ENCODE data around the gene CD74.

The CD74 gene

DNA sequence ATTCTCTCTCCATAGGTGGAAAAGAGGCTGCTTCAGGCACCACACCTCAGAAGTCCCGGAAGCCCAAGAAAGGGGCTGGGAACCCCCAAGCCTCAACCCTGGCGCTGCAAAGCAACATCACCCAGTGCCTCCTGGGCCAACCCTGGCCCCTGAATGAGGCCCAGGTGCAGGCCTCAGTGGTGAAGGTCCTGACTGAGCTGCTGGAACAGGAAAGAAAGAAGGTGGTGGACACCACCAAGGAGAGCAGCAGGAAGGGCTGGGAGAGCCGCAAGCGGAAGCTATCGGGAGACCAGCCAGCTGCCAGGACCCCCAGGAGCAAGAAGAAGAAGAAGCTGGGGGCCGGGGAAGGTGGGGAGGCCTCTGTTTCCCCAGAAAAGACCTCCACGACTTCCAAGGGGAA is 16.4 kb downstream of the CD74 start:
- DNase-seq, result no peak

DNA sequence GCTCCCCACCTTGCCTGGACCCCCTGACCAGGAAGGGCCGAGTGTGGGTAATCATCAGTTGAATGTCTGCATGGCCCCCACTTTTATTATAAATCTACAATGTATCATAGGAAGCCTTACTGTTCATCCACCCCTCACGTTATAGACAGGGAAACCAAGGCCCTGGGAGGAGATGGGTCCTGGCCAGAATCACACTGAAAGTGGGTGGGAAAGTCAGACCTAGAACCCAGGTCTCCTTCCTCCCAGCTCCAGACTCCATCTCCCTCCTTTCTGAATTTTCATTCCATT is 17.1 kb downstream of the CD74 start:
- no peak for DNase-seq

DNA sequence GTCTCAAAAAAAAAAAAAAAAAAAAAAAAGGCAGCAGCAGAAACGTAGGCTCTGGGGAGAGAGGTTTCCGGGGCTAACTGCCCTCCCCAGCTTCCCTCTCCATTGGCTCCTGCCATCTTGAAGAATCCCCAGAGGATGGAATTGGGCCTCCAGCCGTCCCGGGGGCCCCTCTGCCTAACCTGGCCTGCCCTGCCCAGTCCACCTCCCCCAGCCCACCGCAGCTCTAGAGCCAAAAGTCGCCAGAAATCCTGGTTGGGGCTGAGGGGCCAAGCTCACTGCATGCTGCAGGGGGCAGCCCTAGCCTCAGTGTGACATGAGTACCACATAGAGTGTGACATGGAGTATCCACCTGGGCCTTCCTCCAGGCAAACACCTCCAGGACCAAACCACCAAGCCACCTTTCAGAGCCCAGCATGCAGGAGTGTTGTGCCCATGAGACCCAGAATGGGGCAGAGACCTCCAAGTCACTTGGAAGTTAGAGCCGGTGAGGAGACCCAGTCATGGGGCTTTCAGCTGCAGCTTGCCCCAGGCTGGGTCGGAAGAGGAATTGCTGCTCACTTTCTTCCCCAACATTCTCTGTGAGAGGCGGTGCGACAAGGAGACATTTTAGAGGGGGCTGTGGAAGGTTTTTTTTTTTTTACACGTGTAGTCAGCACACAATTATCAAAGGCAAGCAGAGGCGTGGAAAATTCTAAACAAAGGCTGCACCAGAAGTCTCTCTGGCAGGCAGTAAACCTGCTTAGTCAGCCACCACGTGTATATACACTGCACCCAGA is 17.6 kb downstream of the CD74 start:
- no peak for DNase-seq

DNA sequence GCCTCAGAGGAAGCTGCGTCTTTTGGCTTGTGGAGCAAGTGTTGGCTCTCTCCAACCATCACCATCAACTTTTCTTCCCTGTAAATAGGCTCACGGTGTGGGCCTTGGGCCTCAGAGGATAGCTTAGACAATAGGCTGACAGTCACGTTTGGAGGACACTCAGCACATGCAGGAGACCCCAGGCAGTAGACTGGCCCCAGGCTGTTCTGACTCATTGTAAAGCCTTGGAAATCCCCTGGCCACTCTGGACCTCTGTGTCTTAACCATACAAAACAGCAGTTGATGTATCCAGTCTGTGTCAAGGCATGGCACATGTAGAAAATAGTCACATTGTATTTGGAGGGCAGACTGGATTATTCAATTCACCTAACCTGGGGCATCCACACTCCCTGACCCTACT is 18.6 kb downstream of the CD74 start:
- no peak for DNase-seq

DNA sequence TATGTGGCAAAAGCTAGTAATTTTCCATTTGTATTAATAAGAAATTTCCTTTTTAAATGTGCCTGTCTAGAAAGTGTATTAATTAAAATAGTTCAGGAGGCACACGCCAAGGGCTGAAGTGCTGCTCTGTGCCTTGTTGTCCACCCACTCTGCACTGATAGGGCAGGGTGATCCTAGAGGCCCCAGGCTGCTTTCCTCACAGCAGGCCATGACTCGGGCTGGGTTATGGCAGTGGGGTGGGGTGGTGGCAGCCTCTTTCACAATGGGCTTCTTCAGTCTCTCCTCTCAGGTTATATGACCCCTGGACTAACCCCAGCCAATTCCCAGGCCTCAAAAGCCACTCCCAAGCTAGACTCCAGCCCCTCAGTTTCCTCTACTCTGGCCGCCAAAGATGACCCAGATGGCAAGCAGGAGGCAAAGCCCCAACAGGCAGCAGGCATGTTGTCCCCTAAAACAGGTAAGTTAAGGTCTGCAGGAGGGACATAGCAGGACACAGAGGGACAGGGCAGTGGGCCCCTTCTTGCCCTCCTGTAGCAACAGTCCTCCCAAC is 19.5 kb downstream of the CD74 start:
- DNase-seq, result no peak

DNA sequence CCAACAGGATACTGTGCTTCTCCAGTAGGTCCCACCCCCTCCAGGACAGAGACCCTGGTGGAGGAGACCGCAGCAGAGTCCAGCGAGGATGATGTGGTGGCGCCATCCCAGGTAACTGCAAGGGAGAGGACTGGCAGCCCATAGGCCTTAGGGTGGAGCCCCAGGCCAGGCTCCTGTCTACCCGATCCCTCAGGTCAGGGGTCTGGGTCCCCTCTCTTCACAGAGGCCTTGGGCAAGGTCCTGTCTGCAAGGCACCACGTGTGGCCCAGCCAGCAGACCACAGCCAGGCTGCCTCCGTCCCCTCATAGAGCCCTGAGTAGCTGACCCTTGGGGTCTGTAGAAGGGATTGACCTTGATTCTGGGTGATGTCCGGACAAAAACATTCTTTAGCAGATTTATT is 20.0 kb downstream of the CD74 start:
- no peak for DNase-seq

DNA sequence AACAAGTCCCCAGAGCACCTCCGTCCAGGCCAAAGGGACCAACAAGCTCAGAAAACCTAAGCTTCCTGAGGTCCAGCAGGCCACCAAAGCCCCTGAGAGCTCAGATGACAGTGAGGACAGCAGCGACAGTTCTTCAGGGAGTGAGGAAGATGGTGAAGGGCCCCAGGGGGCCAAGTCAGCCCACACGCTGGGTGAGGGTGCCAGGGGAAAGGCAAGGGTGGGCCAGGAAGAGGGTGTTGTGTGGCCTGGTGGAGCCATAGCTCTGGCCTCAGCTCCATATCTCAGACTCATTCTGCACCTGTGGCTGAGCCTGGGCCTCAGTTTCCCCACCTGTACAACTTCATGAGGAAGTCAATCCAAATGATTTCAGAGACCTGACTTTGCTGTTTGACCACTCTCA is 20.7 kb downstream of the CD74 start:
- DNase-seq, result no peak

DNA sequence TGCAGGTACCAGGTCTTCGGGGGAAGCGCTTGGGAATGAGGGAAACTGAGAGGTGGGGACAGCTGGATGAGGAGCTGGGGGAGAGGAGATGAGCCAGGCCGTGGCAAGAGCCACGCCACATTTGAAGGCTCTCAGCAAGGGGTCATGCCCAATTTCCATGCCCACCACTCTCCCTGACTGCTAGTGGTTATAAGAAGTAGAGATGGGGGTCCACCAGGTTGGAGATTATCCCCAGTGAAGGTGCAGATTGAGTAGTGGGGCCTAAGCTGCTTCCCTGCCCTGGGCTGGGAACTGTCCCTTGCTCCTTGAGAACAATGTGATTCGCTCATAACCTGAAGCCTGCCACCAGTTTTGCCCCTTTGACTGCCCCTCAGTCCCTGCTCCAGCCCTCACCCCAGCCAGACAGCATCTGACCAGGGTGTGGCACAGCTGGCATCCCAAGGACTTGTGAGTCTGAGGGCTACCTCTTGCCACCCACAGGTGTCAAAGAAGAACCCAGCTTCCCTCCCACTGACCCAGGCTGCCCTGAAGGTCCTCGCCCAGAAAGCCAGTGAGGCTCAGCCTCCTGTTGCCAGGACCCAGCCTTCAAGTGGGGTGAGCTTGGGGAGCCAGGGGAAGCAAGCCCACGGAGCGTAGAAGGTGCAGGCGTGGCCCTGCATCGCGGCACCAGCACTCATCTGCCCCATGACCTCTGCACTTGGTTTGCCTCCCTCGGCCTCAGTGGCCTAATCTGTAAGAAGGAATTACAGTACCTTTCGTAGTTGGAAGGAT is 21.5 kb downstream of the CD74 start:
- no peak for DNase-seq

DNA sequence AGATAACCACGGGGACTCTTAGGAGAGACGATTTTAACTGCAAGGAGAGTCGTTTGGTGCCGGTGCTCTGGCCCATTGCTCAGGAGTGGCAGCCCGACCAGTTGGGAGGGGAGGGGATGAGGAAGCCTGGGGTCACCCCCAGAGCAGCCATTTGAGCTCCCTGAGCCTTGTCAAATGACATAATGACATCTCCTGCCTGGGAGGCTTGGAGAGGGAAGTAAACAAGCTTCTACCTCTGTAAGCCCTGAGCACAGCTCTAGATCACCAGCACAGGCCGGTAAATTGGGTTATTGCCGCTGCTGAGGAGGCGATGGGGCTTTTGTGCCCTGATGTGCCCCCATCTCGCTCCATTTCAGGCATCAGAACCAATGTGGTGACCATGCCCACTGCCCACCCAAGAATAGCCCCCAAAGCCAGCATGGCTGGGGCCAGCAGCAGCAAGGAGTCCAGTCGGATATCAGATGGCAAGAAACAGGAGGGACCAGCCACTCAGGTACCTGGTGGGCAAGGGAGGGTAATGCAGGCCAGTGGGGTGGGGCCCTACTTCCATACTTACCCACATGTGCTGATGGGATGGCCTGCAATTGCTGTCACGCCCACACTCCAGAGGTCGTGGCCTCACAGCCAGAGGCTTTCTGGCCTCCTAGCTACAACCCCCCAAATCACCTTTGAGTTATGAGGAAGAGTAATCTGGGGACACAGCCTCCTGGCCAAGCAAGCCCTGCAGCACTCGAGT is 23.0 kb downstream of the CD74 start:
- DNase-seq, result no peak

DNA sequence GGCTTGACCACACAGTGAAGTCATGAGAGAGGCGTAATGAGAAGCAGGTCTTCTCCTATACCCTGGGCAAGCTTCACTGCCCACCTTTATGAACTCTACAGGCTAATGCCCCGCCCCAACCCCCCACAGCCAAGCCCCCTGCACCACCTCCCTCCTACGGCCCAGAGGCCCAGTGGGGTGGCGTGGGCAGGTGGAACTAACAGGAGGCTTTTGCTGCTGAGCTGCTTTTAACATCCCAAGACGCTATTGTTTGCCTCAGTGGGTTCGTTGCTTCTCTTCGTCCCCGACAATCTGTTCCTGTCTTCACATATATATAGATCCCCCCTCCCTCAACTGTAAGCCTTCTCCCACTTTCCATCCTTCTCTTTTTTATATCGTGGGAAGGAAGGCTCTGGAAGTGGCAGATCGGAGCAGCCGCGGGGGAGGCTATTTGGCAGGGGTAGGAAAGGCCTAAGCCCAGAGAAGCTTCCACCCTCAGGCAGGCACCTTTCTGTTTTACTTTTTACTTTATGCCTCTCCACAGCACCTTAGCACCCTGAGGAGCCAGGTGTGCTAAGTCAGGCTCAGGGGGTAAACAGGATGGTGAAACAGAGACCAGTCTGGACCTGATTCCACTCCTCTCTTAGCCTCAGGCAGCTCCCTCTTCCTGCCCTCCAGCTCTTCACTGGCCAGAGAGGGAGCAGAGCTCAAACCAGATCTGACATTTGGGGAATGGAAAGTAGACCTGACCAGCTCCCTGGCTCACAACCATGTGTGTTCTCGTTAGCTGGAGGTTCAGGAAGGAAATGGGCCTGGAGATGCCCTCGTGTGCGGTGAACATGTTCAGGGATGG is 26.5 kb downstream of the CD74 start:
- DNase-seq, result no peak

DNA sequence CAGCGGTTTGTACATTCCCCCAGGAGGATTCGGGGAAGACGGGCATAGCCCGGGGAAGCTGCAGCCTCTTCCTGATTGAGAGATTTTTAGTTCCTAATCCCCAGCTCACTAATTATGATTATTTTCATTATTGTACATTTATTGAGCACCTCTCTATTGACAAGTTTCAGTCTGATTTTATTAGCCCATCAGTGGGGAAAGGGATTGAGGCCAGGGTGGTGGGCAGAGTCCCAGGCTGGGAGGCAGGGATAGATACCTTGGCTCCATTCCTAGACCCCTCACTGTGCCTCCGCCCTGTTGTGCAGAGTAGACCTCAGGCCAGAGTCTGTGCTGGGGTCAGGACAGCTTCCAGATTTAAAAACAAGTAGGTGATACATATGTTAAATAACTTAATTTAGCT is 28.0 kb downstream of the CD74 start:
- DNase-seq, result no peak

DNA sequence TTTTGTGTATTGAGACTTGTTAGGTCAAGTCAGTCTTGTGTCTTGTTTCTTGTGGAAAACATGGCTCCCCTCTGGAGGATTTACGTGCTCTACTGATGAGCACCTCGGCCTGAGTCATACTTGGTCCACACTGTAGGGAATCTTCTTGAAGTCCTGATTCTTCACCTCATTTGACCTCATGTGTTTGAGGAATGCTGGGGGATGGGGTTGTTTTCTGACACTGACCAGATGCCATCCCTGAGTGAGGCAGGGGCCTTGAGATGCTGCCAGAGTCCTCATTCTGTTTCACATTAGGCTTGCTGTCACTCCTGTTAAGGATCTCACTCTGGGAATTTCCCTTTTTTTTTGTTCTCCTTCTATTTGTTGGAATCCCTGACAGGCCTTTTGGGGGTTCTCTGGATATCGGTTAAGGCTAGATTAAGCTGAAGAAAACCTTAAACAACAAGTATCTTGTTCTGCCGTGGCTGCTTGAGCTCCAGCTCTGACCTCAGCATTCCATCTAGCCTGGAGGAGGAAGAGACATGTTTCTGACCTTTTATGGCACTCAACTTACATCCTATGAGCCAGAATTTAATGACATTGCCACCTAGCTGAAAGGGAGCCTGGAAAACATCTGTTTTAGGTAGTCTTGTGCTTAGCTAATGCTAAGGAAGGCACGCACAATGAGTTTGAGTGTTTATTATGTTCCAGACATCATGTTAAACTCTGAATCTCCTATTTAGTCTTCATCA is 34.6 kb downstream of the CD74 start:
- DNase-seq, result no peak

DNA sequence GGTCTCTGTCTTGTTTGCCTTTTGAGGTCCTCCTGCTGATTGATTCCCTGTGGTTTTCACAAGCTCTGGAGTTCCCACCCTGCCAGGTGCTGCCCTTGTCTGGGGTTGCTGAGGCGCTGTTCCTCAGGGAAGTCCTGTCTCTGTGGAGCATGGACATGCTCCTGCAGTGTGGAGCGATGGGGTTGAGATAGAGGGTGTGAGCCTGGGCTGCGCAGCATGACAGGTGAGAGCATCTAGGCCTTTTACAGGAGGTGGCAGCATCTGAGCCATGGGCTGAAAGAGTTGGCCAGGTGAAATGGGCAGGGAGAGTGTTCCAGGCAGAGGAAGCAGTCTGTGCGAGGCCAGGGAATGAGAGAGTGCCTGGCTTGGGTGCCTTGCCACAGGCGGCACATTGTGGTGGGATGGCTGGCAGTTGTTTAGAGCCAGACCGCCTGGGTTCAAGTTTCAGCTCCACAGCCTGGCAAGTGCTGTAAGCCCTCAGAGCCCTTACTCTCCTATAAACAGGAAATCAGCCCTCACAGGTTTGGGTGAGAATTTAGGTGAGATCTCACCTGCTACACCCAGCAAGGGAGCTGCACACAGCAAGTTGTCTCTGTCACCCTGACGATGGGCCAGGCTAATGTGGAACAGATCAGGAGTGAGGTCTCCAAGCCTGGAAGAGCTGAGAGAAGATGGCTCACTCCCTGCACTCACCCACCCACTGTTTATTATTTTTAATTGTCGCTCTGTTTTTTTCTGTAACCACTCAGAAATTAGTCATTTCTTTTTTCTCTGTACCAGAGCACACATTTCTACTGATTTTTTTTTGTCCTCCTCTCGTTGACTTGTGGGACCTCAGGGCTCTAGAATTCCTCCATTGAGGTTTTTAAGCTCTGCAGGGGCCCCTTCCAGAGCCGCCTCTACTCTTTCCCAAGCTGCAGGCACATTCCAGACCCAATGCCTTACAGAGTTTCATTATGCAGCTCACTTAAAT is 35.6 kb downstream of the CD74 start:
- no peak for DNase-seq

DNA sequence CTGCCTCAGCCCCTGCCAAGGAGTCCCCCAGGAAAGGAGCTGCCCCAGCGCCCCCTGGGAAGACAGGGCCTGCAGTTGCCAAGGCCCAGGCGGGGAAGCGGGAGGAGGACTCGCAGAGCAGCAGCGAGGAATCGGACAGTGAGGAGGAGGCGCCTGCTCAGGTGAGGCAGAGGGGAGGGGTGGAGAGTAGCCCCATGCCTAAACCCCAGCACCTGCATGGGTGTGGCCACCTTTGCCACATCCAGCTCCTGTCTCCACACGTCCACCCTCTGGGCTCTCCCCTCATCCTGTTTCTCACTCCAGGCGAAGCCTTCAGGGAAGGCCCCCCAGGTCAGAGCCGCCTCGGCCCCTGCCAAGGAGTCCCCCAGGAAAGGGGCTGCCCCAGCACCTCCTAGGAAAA is 38.1 kb downstream of the CD74 start:
- DNase-seq, result no peak

DNA sequence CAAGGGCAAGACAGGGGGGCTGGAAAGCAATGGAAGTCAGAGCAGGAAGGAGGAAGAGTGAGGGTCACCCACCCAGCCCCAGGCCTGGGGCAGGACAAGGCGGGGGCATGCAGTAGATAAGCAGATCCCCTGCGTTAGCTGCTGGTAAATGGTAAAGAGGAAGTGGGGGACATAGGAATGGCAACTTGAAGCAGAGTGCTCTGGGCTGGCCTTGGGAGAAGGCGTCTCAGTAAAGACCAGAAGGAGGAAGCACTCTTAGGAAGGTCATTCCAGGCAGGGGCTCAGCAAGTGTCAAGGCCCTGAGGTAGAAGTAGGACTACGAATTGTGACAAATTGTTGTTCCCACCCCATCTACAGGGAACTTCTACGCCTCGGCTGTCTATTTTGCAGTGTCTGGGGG is 40.1 kb downstream of the CD74 start:
- DNase-seq, result no peak

DNA sequence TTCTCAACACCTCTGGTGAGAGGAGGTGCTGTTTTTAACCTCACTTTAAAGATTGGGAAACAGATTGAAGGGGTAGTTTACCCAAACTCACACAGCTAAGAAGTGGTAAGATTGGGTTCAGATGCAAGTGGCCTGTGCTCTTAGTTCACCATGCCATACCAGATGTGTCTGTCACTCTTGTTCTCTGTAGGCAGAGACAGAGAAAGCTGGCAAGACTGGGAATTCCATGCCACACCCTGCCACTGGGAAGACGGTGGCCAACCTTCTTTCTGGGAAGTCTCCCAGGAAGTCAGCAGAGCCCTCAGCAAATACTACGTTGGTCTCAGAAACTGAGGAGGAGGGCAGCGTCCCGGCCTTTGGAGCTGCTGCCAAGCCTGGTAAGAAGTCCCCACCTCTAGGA is 44.2 kb downstream of the CD74 start:
- DNase-seq, result no peak

DNA sequence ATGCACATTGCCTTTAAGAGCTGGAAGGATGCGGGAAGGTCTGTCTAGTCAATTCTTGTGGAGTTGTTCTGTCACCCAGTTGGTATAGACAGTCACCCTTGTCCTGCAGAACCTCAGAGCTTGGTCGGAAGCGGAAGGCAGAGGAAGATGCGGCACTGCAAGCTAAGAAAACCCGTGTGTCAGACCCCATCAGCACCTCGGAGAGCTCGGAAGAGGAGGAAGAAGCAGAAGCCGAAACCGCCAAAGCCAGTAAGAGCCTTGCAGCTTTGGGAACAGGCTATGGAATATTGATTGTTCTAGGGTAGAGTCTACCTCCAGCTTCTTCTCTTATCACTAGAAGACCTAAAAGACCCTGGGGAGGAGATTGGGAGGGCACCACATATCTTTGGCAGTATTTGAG is 48.7 kb downstream of the CD74 start:
- no peak for DNase-seq

DNA sequence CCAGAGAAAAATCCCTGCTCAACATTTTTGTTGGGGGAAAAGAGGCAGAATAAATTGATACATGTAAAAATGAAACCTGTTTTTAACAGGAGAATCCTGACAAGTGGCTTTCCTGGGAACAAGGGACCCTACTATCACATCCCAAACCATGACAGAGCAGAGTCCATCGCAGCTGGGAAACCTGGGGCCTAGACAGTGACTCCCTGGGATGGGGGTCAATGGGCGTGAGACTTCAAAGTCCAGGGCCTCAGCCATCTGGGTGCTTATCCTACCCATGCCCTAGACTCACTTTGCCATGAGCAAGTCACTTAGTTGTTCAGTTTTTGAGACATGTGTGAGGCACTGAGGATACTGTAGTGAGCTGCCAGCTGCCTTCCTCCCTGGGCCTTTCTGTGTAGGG is 49.5 kb downstream of the CD74 start:
- DNase-seq, result no peak

DNA sequence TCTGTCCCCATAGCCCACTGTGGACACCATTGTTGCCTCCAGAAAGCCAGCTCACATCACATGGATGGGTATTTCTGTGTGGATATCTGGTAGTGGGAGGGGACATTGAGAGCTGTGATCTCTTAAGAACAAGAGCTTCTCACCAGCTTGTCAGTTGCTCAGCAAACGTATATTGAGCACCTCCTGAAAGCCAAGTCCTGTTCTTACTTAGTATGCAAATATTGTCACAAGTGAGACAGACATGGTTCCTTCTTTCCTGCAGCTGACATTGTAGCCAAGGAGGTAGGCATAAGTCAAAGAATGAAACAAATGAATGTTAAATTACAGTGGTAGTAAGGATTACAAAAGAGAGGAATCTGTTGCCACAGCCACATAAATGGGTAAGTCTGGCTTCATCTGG is 51.4 kb downstream of the CD74 start:
- no peak for DNase-seq

DNA sequence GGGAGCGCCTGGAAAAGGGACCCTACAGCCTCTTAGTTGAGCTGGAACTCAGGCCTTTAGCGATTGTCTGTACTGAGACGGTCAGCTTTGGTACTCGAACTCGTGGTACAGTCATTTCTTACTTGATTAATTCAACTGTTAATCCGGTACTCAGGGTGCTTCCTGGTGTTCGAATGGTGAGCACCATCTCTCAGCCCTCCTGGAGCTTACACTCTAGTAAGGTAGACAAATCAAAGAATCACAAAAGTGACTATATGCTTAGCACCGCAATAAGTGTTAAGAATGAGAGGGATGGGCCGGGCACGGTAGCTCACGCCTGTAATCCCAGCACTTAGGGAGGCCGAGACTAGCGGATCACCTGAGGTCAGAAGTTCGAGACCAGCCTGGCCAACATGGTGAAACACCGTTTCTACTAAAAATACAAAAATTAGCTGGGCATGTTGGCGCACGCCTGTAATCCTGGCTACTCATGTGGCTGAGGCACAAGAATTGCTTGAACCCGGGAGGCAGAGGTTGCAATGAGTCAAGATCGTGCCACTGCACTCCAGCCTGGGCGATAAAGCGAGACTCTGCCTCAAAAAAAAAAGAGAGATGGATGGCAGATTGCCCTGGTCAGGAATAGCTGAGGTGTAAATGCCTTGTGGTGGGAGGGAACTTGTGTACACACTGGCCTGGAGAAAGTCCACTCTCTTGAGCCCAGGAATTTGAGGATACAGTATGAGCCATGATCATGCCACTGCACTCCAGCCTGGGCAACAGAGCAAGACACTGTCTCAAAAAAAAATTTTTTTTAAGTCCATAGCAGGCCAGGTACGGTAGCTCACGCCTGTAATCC is 54.2 kb downstream of the CD74 start:
- DNase-seq, result no peak

Data from activated CD4-positive, CD25-positive, alpha-beta regulatory T cell (primary cell).